Urinary bladder (tissue), 4 donors: ENCODE measurements around the gene ARPP19. TPM values are rescaled to one million over a fixed set of nuclear protein-coding genes. Genes with fewer than 3 reads are reported as not detected.
"Not testable (repeated sequence)": the region's sequence is repeated elsewhere in the genome, so short reads cannot be mapped to it uniquely, and the experiment has no call there.

Experiments
- DNase-seq: peaks from one replicate; pipeline ENCODE4 v3.0.0-alpha.2; 2015; ENCODE audit errors: extremely low spot score
- H3K27ac ChIP-seq: one replicate; pipeline ENCODE4 v1.5.1; 2013; ENCODE audit warnings: low read depth, mild to moderate bottlenecking, moderate library complexity
- H3K36me3 ChIP-seq: one replicate; pipeline ENCODE4 v1.6.1; 2013; ENCODE audit warnings: mild to moderate bottlenecking, moderate library complexity; ENCODE audit not compliant: insufficient read depth
- H3K4me1 ChIP-seq: one replicate; pipeline ENCODE4 v1.6.1; 2013; ENCODE audit warnings: mild to moderate bottlenecking, moderate library complexity; ENCODE audit not compliant: insufficient read depth
- H3K4me3 ChIP-seq: one replicate; pipeline ENCODE4 v1.5.1; 2013; ENCODE audit warnings: low read depth, low read length
- WGBS: extraction: QIAGEN DNeasy Blood & Tissue Kit; methylation state at CpG from one replicate; pipeline ENCODE4 v1.1.7; 2013; 5-methylcytosine and 5-hydroxymethylcytosine counted together
- polyA plus RNA-seq: library from polyadenylated mRNA; stranded (reverse); fragments of 200-250 nt; gene quantifications from one replicate; pipeline ENCODE4 v1.2.3, GENCODE V29; 2013
- total RNA-seq: library from RNA; depleted of rRNA; stranded (reverse); fragments of >200 nt; gene quantifications from one replicate; pipeline ENCODE4 v1.2.3, GENCODE V29; 2014
- donor health status: healthy with polysubstance abuse.
- donor health status: healthy.

ARPP19 gene
- total and polyA plus RNA-seq, 2 donors: 66.9 to 170 TPM

GRCh38 chr15:52563501-52564060 lies 5.2 kb downstream of the ARPP19 start:
- no peak overlapping the region for H3K4me3 ChIP-seq
- peaks cover 2% of the 10 kb centered on the region for H3K4me1 ChIP-seq
- no peak for DNase-seq
- no peaks in the 10 kb centered on the region for H3K36me3 ChIP-seq
- 72% methylated on average over 4 of the region's 4 CpGs for WGBS
- no peak overlapping the region for H3K27ac ChIP-seq

GRCh38 chr15:52559575-52559974 lies 9.3 kb downstream of the ARPP19 start:
- Histone ChIP-seq H3K4me1 (no peaks in the 10 kb centered on the region), H3K36me3 (no peaks in the 10 kb centered on the region), H3K4me3 (no peak overlapping the region), H3K27ac (no peak overlapping the region)
- DNase-seq: no peak
- WGBS: 70% methylated on average over 2 of the region's 2 CpGs

GRCh38 chr15:52559022-52559421 lies 9.8 kb downstream of the ARPP19 start:
- Histone ChIP-seq H3K4me3 (no peak overlapping the region), H3K27ac (no peak overlapping the region), H3K4me1 (no peaks in the 10 kb centered on the region), H3K36me3 (no peaks in the 10 kb centered on the region)
- WGBS: 88% methylated on average over 6 of the region's 6 CpGs
- DNase-seq: no peak

- 79% methylated on average over 5 of the region's 5 CpGs for WGBS
- H3K27ac ChIP-seq: no peak overlapping the region
- no peak for DNase-seq
- no peaks in the 10 kb centered on the region for H3K36me3 ChIP-seq
- H3K4me1 ChIP-seq: no peaks in the 10 kb centered on the region
- no peak overlapping the region for H3K4me3 ChIP-seq
Measured at GRCh38 chr15:52558196-52558595, 10.6 kb downstream of the ARPP19 start.

- Histone ChIP-seq H3K36me3 (no peaks in the 10 kb centered on the region), H3K27ac (no peak overlapping the region), H3K4me1 (no peaks in the 10 kb centered on the region), H3K4me3 (no peak overlapping the region)
- DNase-seq: no peak
Measured at GRCh38 chr15:52557274-52557641, 11.6 kb downstream of the ARPP19 start.

GRCh38 chr15:52556524-52557273 lies 12.1 kb downstream of the ARPP19 start:
- Histone ChIP-seq H3K27ac (no peak overlapping the region), H3K36me3 (no peaks in the 10 kb centered on the region), H3K4me3 (no peak overlapping the region), H3K4me1 (no peaks in the 10 kb centered on the region)
- WGBS: 73% methylated on average over 3 of the region's 3 CpGs
- DNase-seq: no peak

GRCh38 chr15:52552303-52552702 lies 16.5 kb downstream of the ARPP19 start:
- WGBS: 71% methylated on average over 2 of the region's 2 CpGs
- Histone ChIP-seq H3K4me3 (no peak overlapping the region), H3K27ac (no peak overlapping the region), H3K4me1 (no peaks in the 10 kb centered on the region), H3K36me3 (no peaks in the 10 kb centered on the region)
- DNase-seq: no peak

- Histone ChIP-seq H3K4me1 (no peaks in the 10 kb centered on the region), H3K4me3 (no peak overlapping the region), H3K27ac (no peak overlapping the region), H3K36me3 (no peaks in the 10 kb centered on the region)
- DNase-seq: no peak
- 87% methylated on average over 6 of the region's 6 CpGs for WGBS
Measured at GRCh38 chr15:52551762-52552161, 17.1 kb downstream of the ARPP19 start.

- WGBS: 83% methylated on average over 1 of the region's 1 CpG
- H3K4me3 ChIP-seq, DNase-seq, H3K27ac ChIP-seq, H3K4me1 ChIP-seq, H3K36me3 ChIP-seq: not testable (repeated sequence)
Measured at GRCh38 chr15:52551186-52551585, 17.6 kb downstream of the ARPP19 start.

GRCh38 chr15:52546031-52546751 lies 22.6 kb downstream of the ARPP19 start:
- H3K4me1 ChIP-seq: no peaks in the 10 kb centered on the region
- no peak overlapping the region for H3K4me3 ChIP-seq
- DNase-seq: no peak
- 88% methylated on average over 5 of the region's 5 CpGs for WGBS
- no peaks in the 10 kb centered on the region for H3K36me3 ChIP-seq
- H3K27ac ChIP-seq: no peak overlapping the region

GRCh38 chr15:52540374-52541012 lies 28.3 kb downstream of the ARPP19 start:
- Histone ChIP-seq H3K4me3 (no peak overlapping the region), H3K27ac (no peak overlapping the region), H3K36me3 (no peaks in the 10 kb centered on the region), H3K4me1 (no peaks in the 10 kb centered on the region)
- 83% methylated on average over 3 of the region's 3 CpGs for WGBS
- no peak for DNase-seq

GRCh38 chr15:52537459-52537858 lies 31.4 kb downstream of the ARPP19 start:
- 85% methylated on average over 8 of the region's 8 CpGs for WGBS
- H3K4me3 ChIP-seq: no peak overlapping the region

GRCh38 chr15:52532427-52532826 lies 36.4 kb downstream of the ARPP19 start:
- Histone ChIP-seq H3K36me3 (no peaks in the 10 kb centered on the region), H3K4me1 (no peaks in the 10 kb centered on the region), H3K27ac (no peak overlapping the region), H3K4me3 (no peak overlapping the region)
- 64% methylated on average over 2 of the region's 2 CpGs for WGBS
- DNase-seq: no peak

More at GRCh38 chr15:52537459-52537858, 31.4 kb downstream of the ARPP19 start:
- Histone ChIP-seq H3K27ac (no peak overlapping the region), H3K36me3 (no peaks in the 10 kb centered on the region), H3K4me1 (no peaks in the 10 kb centered on the region)
- no peak for DNase-seq

- DNase-seq: no peak
- Histone ChIP-seq H3K4me1 (no peaks in the 10 kb centered on the region), H3K4me3 (peak overlapping the region; percentile 63), H3K36me3 (no peaks in the 10 kb centered on the region), H3K27ac (no peak overlapping the region)
- WGBS: 38% methylated on average over 11 of the region's 11 CpGs
Measured at GRCh38 chr15:52529940-52530339, 38.9 kb downstream of the ARPP19 start.
